HG03460 (cell line): ENCODE data around the gene CAB39L.
A peak's percentile ranks its signal among the peaks of the same experiment; 100 is the strongest.

Source experiments
- ATAC-seq: cut with Tn5 transposase; IDR thresholded peaks from one replicate; pipeline ENCODE4 v1.9.1; 2021; ENCODE audit not compliant: unreplicated experiment

Gene CAB39L

DNA sequence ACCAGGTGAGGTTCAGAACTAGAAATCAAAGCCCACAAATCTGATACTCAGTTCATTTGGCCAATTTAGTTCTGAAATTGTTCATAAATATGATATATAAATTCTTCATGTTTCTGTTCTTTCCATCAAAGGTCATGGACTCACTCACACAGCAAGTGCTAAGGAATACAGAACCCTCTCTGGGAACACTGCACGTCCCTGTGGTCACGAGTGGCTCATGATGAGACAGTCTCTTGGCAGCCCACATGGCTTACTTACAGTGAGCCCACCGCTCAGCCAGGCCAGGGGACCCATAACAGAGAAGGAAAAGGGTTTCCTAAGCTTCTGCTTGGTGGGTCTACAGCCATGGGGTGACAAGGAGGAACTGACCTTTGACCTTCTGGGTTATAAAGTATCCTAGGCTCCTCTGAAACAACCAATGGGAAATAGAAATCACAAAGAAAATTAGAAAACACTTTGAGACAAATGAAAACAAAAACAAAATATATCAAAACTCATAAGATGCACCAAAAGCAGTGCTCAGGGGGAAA is 128.8 kb downstream of the CAB39L start:
- no peak for ATAC-seq

DNA sequence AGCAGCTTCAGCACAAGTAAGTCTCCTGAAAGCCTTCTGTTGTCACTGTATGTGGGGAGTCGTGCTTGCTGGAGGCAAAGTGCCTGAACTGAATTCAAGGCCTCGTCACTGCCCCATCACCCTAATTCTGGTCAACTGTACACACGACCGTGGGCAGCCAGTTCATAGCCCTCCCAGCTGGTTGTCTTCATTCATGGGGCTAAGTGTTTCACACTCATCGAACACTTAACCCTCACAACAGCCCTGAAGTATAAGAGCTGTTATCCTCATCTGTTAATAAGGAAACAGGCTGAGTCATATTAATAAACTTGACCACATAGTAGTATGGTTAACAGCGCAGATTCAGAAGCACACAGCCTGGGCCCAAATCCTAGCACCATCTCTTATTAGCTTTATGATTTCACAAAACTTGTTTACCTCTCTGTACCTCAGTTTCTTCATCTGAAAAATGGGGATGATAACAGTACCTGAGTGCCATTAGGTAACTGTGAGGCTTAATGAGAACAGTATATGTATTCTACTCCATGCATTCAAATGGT is 129.5 kb downstream of the CAB39L start:
- no peak for ATAC-seq

DNA sequence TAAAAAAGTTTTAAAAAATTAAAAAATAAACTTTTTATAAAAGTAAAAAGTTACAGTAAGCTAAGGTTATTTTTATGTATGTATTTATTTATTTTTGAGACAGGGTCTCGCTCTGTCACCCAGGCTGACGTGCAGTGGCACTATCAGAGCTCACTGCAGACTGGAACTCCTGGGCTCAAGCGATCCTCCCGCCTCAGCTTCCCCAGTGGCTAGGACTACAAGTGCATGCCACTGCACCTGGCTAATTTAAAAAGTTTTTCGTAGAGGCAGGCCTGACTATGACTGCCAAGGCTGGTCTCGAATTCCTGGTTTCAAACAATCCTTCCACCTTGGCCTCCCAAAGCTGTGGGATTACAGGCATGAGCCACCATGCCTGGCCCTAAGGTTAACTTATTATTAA is 132.0 kb downstream of the CAB39L start:
- ATAC-seq = no peak

DNA sequence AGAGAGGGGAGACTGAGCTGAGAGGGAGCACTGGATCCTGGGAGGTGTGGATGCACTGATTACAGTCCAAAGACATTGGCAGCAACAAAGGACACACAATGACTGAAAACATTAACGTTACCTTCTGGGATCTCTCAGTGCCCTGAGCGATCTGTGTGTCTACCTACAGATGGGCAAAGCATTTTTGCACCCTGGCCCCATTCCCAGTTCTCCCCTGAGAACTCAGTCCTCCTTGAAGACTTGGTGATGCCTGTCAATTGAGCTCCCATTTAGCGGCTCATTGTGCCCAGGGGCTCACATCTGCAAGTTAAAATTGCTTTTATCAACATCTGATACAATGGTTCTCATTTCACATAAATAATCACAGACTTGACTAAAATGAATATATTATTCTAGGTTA is 133.6 kb downstream of the CAB39L start:
- ATAC-seq = no peak

DNA sequence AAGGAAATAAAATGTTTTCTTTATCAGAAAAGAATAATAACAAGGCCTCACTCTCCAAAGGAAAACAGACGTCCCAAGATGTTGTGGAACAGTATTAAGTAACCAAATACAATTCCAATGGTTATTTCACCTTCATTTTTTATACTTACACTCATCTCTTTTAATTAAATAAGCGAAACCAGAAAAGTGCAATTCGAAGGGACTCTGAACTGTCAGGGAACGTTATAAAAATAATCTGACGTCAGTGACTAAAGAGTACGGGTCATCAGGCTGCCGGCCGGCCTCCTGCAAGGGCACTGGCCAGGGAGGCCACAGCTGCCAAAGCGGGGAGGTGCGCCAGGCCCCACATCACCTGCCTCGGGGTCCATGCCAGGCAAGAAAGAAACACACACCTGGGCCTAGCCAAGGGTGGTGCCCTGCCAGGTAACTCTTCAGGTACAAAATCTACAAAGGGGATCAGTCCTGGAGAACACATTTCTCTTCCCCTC is 134.9 kb downstream of the CAB39L start:
- no peak for ATAC-seq

DNA sequence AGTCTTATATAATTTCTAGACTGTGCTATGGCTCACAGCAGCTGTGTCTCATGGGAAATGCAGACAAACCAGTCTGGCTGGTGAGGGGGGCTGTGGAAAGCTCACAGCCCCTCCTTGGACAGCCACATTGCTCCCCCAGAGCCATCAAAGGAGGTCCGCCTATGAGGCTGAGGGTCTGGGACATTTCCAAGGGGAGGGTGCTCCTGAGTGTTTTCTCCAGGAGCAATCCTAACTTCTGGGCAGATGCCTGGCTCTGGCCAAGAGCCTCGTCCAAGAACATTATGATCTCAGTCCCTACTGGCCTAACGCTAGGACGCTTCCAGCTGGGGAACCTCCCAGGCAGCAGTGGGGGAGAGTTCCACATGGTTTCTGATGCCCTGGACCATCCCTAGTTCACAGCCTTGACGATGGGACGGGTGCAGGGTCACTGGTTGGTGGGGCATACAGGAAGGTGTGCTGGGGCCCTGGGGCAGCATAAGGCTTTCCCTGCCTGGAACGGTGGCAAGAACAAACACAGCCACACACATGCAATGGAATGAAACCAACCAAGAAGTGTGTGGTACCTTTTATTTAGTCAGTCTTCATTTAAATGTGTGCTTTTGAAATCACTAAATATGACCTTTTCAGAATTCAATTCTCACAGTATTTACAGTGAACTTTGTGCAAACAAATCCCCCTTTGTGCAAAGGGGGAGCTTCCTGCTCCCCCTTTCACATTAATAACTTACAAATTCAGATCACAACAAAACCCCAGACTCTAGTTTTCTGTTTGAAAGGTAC is 135.6 kb downstream of the CAB39L start:
- ATAC-seq = no peak

DNA sequence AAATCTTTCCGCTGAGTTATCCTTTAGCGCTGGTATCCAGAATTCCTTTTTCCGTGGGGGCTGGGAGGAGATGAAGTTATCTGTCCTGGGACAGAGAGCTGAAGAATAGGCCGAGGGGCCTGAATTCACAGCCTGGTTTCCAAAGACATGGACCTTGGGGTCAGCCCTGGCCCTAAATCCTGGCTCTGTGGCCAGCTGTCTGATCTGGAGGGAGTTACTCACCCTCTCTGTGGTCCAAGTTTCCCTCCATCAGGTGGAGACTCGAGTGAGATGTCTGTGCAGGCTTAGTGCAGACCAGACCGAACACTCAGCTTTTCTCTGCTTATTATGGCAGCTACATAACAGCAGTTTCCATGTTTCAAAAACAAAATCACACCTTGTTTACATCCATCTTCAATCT is 136.5 kb downstream of the CAB39L start:
- ATAC-seq = no peak

DNA sequence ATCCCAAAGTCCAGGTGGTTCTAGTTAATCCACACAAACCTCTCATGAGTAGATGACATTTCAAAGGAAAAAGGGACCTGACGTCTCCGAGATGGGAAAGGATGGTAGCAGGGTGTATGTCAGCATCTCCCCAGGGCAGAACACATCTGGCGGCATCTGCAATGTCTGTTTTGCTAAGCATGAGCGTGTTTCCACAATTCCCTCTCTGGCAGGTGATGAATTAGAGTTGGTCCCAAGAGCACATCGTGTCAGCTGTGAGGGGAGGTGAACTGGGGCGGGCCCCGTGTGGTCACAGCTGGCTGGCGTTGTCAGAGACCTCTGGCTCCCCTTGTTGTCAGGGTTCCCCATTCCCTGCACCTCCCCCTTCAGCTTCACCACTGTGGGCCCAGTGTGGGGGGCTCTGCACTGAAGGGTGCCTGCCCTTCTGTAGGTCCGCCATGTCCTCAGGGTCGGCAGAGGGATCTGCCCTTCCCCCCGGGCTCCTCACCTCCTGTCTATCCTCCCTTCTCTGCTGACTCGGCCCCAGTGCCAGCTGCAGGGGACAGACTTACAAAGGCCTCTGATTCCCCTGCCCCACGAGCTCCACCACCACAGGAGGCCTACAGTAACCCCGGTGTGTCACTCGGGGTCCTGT is 138.0 kb downstream of the CAB39L start:
- ATAC-seq = no peak

DNA sequence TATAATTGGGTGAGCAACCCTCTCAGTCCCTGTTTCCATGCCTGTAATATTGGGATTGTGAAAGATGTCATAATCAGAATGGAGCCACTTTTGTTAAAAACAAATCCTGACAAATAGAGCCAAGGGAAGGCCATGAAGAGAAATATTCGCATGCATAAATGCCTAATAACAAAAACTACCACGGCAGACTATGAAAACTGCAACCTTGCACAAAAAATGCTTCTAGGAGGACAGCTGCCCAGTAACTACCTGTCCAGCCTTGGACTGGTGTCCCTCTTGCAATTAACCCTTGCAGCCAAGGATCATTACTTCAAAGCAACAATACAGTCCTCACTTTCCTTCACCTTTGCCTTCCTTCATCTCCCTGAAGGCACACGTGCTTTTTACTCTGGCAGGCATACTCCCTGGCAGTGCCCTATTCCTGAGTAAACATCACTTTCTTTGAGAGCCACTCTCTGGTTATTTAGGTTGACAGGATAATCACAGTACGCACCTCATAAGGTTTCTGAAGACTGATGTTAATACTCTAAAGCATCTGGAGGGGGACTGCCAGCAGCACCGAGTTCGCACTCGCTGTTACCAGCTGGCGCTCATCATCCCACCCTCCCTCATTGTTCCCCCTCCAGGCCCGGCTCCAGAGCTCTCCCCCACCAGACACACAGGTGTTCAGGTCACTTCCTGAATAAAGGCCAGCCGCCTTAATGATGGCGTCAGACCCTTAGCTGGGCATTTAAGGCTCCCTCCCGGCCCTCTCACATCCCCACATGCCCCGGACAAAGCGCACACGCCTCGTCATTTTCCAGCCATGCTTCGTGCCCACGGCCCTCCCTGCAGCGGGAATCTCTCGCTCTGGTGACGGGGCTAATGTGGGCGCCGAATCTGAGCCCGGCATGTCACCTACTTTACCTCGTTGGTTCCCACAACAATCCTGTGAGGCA is 138.8 kb downstream of the CAB39L start:
- no peak for ATAC-seq

DNA sequence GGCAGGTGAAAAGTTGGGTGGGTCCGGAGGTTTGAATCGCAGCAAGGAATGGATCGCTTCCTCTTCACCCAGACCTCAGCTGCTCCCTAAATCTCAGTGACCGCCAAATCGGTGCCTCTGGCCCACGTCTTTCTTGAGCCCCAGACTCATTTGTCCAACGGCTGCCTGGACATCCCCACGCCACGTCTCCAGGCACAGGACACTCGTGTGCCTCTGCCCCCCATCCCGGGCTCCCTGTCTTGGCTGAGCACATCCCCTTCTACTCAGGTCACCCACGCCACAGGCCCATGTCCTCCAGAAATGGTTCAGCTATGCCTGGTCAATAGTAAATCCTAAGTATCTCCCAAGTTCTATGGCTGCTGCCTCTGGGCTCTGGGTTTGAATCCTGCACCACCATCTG is 139.5 kb downstream of the CAB39L start:
- ATAC-seq = no peak

DNA sequence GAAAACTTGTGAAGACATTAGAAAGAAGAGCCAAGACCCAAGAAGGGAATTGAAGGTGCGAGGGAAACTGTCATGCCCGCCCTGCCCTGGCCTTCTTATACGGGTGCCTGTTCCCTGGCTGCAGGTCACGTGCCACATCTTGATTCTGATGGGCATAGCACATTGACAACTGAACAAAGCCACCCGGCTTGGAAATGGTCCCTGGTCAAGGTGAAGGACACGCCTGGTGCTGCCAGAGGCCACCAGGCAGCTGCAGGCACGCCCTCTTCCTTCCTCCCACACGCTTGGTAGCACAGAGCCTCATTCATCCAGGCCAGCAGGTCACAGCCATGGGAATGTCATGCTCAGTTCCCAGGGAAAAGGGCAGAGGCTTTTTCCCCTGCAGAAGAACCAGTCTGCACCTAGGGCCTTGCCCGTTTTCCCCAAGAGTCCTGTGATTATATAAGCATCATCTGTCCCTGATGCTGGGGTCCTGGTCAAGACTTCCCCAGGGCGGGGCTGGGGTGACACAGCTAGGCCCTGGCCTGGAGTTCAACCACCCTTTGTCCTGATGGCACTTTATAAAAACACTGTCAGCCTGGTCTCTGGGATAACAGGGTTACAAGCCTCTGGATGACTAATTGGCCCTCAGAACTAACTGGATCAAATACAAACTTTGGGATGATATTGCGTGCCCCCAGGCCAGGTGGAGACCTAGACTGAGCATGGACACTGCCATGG is 140.2 kb downstream of the CAB39L start:
- no peak for ATAC-seq

DNA sequence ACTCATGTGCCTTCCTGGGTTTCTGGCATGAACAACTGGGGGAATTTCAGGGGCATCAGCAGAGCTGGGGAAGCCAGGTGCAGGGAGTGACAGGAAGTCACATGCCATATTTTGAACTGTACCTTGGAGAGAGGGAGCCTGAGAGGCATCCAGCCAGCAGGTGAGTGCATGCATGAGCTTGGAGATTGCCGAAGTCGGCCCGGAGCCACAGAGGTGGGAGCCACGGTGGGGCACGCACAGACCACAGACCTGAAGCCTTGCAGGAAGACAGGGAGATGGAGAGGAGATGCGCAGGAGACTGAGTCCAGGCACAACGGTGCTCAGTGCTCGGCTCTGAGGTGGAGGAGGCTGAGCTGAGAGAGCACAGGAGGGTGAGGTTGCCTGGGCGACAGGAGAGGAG is 141.0 kb downstream of the CAB39L start:
- no peak for ATAC-seq

DNA sequence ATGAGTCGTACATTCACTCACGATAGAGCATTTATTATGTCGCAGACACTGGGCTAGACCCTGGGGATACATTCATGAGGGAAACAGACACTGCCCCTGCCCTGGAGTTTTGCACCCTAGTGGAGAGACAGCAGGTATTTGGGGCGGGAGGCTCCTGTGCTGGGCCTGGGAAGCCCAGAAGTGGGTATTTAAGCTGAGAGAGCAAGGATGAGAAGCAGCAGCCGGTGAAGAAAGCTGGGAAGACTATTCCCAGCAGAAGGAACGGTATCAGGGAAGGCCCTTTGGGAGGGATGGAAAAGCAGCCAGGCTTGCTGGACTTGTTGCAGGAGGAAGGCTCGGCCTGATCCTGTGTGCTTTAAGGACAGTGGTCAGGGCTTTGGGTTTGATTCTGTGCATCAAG is 141.6 kb downstream of the CAB39L start:
- no peak for ATAC-seq

DNA sequence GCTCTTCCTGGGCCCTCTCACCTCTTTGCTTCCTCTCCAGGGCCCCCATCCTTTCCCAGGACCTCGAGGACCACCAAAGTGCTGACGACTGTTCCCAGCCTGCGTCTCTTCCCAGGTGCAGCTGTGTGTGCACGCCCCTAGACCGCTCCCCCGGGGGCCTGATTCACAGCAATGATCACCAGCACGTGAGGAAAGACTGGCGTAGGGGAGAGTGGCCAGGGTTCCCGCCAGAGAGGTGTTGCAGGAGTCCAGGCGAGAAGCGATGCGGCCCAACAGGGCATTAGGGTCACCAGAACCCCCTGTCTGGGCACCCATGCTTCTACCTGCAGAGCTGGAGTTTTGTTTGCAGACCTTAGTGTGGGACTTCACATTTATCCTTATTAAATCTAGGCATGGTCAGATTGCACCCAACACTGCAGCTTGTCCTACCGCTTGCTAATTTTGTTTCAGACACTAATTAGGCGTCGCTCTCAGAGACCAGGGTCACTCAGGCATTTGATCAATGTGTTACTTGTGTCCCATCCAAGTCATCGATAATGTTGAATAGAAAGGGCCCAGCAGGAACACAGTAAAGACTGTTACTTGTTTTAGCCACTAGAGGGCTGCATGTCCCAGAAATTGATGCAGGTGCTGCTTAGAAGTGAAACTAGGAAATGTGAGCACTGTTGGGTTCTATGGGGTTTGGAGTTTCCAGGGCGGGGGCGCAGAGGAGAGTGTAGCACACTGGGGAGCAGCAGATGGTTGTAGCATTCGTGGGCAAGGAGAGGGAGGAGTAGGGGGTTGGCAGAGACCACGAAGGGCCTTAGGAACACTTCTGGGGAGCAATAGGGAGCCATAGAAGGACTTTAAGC is 142.9 kb downstream of the CAB39L start:
- ATAC-seq = peak; percentile 92

DNA sequence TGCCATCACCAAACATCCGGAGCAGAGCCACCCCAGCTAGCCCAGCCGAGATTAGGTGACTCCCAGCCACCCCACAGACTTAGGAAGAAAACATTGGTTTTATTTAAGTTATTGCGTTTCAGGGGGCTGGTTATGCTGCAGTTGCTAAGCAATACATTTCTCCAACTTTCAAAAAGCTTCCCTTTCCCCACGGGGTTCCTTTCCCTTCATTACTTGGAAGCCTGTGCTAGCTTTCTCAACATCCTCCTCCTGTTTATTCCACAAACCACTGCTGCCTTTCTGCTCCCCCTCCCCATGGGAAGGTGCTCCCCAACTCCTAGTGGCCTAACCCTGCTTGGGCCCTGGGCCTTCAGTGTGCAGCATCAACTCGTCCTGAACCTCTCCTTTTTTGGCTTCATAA is 143.6 kb downstream of the CAB39L start:
- no peak for ATAC-seq

DNA sequence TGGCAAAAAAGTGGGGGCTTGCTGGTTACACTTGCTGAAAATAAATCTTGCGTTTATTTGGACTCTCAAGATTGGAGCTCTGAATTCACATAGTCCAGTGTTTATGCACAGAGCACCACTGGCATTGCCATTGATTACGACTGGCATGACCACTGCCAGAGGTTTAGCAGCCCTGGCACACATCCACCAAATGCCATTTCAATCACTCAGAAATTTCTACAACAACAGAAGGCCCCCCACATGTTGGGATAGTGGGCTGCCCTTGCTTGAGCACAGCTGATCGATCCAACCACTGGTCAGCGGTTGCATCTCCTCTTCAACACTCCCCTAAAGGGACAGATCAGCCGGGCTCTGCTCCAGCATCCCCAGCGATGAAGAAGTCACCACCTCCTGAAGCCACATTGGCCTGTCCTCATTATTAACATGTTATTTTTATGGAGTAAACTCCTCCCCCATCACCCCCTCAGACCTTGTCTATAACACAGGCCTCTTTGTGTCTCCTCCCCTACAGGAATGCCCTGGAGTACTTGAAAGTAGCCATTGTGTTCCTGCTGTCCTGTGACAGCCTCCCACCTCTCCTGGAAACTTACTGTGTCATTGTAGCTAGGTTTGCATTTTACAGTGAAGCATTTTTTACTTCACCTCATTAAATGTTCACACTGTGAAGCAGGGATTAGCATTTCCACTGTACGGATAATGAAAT is 144.8 kb downstream of the CAB39L start:
- no peak for ATAC-seq

DNA sequence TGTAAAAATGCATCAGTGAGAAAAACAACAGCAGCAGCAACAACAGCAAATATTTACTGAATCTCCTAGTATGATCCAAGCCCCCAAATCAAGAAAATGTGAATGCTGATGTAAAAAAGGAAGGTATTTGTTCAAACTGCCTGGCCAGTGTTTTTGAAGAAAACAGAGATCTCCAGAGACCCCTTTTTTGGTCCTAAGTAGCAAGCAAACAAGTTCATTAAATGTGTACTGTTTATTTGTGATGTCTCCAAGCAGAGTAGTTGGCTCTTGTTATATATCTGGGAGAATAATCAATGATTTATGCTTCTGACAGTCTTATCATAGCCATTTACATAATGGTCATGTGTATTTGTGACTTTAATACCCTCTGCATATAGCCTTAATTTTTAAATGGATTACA is 145.4 kb downstream of the CAB39L start:
- no peak for ATAC-seq

DNA sequence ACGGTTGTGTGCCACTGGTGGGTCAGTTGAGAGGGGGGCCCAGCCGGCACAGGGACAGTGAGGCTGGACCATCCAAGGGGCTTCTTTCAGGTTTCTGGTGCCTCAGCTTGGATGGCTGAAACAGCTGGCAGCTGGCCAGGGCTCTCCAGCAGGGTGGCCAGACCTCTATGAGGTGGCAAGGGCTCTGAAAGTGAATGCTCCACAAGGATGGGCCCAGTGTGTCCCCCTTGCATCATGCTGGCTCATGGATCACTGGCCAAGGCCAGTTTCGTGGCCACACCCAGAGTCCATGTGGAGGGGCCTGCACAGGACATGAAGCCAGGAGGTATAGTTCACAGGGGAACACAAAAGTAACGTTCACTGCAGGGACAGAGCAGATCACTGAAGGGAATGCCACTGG is 146.5 kb downstream of the CAB39L start:
- no peak for ATAC-seq

DNA sequence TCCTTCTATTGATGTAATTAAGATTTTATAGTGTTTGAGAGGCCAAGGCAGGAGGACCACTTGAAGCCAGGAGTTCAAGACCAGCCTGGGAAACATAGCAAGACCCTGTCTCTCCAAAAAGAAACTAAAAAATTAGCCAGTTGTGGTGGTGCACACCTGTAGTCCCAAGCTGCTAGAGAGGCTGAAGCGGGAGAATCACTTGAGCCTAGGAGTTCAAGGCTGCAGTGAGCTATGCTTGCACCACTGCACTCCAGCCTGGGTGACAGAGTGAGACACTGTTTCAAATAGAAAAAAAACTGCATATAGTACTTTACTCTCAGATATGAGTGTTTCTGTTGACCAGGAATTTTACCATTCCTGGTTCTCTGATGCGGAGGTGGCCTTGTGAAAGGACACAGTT is 147.2 kb downstream of the CAB39L start:
- no peak for ATAC-seq
